EH (cell line): ENCODE results near the gene ANKHD1.

Experiments used
- DNase-seq: peaks from one replicate; pipeline ENCODE4 v3.0.0-alpha.2; 2015; ENCODE audit warnings: low read depth

Gene ANKHD1

DNA sequence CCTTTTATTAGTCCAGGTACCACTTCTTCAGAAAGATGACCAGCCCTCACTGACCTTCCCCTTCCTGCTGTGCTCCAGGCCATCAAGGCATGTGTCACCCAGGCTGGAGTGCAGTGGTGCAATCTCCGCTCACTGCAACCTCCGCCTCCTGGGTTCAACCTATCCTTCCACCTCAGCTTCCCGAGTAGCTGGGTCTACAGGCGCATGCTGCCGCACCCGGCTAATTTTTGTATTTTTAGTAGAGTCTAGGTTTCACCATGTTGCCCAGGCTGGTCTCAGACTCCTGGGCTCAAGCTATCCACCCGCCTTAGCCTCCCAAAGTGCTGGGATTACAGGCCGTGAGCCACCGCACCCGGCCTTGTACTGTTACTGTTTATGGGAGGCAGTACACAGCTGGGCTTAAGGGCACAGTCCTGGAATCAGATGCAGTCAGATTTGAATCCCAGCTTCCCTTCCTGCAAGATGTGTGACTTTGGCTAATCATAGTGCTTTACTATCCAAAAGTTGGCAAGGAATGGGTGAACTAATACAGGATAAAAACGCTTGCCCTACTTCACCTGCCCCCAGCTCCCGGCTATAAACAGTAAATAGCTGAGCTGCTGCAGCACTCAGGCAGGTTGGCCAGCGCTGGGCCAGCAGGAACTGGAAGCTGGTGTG lies 145.3 kb downstream of the ANKHD1 start:
- no peak for DNase-seq

DNA sequence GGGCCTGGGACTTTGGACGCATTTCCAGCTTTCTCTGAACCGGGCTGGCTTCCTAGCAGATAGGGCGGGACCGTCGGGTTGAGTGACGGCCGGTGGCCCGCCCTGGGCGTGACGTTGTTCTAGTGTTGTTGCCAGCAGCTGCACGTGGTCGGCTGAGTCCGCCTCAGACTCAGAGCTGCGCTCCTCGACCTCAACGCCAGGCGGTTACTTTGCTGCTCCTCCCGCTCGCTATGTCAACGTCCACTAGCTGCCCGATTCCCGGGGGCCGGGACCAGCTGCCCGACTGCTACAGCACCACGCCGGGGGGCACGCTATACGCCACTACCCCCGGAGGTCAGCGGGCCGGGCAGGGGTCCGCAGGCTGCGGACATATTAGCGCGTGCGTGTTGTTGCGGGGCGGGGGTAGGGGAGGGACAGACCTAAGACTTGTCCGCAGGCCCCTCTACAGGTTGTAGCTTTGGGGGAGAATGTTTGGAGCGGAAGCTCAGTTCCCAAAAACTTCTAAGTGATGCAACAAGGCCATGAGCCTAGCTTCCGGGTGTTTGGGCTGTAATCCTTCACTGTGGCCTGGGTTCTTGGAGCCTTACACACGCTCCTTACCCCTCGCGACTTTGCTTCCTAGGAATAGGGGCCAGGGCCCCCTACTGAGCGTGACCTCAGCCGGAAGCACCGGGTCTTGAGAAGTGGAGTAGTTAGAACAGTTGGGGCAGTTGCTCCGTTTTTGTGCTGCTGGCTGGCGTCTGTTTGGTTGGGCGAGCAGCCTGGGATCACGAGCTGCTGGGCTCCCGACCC lies 146.1 kb downstream of the ANKHD1 start, which contains the start of gene EIF4EBP3:
Gene EIF4EBP3, plus strand, starts transcription at position 155 of the 792 bp plus-strand sequence. Its CDS starts 76 bp downstream, at position 231.
- DNase-seq, result peak; percentile 96

DNA sequence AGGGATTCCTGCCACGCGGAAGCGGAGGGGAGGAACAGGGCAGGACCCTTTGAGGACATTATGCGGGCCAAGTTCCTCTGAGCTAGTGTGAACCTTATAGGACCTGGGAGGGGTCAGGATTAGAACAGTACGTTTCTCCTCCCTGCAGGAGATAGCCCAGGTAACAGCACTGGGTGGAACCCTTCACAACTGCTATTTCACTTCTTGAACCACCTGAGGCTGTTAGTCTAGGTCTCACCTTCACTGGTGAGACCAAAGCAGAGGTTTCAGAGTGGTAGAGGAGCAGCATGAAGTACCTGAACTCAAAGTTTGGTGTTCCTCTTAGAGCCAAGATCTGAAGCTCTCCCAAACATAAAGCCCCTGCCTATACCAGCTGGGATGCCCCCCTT lies 146.7 kb downstream of the ANKHD1 start:
- DNase-seq, result no peak

DNA sequence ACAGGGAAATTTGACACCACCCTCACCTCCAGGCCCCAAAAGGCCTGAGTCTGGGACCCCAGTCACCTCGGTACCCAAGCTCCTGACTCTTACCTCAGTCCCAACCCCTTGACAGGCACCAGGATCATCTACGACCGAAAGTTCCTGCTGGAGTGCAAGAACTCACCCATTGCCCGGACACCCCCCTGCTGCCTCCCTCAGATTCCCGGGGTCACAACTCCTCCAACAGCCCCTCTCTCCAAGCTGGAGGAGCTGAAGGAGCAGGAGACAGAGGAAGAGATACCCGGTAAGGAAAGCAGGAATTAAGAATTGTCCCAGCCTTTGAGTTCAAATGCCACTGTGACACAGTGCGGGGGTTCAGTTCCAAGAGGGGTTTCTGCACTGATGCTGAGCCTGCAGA lies 147.2 kb downstream of the ANKHD1 start:
- DNase-seq, result no peak

DNA sequence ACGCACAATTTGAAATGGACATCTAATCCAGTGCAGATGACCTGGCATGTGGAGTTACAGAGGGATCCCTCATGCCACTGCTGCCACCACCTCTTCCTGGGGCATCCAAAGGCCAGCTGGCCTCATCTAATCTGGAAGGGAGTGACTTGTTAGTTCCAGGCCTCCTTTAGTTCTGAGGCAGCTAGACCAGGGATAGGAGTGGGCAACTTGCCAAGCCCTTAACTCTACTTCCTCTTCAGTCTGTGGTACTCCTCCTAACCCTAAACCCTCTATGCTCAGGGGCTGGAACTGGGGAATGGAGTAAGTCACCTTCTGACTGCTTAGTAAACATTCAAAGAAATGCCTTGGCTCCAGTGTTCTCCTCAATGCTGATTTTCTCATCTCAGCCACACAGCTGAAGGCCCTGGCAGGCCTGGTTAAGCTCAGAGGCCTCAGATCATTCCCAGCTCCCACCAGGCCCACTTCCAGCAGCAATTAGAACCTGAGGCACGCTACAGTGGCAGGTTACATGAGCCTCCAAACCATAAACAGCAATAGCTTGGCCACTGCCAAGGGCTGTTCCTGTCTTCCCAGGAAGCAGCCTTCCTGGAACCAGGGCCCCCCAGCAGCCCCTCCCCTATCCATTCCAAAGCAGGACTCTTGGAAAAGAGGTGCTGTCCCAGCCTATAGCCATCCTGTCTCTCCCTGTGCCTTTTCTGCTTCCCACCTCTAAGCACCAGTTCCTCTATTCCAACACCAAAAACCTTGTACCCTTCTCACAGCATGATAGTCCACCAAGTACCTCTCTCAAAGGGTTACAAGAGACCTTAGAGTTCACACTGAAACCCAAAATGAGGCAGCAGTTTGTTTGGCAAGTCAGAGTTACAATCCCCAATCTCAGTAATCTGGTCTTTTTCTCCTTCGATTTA lies 147.9 kb downstream of the ANKHD1 start:
- DNase-seq, result peak; percentile 50

DNA sequence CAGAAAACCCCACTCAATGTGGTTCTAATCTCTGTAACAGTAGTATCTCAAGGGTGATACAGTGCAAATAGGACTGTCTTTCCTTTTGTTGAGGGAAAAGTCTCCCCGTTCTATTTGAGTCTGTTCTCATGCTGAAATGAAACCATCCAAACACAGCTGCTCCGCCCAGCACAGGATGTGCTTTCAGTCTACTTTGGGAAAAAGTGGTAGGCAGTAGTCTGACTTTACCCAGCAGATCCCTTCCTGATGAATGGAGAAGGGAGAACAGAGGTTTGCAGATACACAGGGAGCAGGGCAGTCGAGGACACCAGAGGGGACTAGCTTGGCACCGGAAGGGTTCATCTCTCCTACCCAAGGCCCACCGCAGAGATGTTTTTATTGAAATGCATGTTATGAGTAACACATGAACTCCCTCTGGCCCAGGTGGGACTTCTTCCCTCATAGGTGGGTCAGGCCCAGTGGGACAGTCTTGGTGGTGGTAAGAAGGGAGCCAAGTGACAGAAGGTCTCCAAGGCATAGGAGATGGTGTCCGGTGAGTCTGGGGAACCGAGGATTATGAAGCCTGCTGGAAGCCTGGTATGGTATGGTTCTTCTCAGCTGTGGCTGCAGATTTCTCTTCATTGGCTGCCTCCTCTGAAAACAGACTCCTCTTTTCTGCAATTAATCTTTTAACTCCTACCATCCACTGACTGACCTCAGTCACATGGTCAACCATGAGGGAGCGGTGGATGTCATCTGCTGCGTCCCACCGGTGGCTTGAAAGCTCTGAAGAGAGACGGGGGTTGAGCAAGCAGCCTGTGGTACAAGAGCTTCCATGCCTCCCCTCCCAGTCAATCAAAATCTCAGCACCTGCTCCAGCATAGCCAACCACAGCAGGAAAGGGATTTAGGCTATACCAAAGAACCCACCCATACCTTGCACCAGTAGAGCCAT lies 148.8 kb downstream of the ANKHD1 start:
- no peak for DNase-seq

DNA sequence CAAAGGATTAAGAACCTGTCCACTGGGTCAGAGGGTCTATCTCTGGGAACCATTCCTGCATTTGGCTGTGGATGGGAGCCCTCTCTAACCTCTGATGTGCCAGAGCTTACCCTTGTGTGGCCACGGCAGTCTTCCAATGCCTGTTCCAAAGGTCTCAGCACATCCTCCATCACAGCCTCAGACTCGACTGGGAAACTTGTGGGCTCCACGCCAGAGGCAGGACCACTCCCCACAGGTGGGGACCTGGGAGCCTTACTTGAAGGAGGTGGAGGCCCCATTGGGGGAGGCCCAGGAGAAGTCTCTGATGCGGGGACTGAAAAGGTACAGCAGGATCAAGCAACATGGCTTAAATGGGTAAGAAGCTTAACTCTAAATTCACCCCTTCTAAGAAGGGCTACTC lies 150.2 kb downstream of the ANKHD1 start:
- no peak for DNase-seq

DNA sequence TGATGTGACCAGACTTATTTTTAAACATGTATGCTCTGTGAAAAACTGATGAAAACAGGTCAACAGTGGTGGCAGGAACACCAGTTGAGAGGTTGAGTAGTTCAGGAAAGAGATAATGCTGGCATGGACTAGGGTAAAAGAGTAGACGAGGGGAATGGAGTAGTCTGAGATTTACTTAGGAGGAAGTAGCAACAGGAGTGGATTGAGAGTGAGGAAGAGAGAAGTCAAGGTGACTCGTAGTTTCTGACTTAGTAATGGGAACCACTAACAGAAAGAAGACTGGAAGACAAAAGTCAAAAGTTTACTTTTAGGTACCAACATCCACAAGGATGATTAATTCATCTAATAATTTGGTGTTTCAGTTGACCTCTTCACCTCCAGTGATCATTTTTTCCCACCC lies 152.0 kb downstream of the ANKHD1 start:
- no peak for DNase-seq

DNA sequence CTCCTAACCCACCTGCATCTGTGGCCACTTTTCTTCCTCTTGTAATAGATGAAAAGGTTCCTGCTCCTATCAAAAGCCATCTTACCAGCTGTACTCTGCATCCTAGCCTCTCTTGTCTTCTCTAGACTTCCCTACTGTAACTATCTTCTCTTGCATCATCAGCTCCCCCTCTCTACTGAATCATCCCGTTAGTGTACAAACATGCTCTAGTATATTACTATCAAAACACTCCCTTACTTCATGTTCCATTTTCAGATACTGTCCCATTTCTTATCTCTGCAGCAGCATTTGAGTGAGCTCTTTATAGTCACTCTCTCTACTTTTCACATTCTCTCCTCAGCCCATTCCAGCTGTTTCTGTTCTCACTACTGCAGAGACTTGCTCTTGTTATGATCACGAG lies 152.8 kb downstream of the ANKHD1 start:
- DNase-seq, result peak; percentile 72

DNA sequence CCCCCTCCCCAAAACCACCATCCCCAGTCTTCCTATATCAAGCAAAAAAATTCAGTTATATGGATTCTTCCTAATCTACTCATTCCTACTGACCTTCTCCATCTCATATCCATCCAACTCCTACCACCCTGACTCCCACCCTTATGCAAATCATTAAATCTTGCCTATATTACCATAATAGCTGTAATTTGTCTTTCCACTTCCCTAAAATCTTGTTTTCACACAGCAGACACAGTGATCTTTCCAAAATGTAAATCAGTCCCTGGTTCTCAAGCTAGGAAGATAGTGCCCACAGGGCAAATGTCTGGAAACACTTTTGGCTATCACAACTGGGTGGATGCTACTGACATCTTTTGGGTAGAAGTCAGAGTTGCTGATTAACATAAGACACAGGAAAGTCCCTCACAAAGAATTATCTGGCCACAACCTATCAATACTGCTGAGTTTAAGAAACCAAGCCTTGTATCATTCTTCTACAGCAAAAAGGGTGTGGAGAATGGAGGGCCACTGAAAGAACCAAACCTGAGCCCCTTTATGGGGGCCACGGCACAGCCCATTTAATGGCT lies 154.2 kb downstream of the ANKHD1 start:
- DNase-seq, result no peak

DNA sequence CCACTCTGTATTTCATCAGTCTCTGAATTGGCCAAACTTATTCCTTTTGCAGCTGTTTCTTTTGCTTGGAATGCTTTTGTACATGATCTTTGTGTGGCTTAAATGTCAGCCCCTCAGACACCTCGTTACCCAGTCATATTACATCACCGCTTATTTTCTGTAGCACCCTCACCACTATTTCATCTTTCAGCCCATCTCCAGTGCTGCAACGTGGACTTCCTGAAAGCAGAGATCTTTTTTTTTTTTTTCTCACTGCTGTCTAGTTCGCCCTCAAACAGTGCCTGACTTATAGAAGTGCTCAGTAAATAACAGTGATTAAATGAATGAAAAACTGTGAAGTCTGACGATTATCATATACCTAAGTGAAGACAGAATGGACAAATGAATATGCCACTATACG lies 154.8 kb downstream of the ANKHD1 start:
- peak; percentile 41 for DNase-seq

DNA sequence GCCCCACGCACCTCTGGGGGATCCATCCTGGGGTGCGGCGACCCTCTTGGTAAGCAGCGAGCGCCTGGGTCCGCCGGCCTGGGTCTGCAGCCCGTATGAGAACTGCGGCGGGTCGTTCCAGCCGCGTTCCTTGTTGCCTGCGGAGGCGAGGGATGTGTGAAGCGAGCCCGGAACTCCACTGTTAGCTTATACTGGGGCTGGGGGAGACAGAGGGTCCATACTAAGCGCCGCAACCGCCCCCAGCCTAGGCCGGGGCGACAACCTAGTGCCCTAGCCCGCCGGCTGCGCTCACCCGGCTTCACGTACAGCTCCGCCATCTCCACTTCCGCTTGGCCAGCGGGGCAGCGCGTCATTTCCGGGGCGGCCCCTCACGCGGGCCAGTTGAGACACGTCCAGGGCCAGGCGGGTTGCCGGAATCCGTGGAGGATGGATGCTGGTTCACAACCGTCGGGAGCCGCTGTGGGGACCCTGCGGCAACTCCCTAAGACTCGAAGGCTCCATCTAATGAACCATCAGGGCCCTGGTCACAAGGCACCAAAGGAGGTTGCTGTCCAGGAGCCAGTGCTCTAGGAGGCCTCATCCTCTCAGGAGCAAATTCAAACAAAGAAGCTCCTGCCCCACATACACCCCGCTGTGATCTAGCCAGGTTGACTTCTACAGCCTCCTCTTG lies 155.6 kb downstream of the ANKHD1 start, which contains the start of gene SRA1:
Gene SRA1, minus strand, starts transcription at position 338 of the 670 bp plus-strand sequence. Its CDS starts 21 bp downstream, at position 317.
- peak; percentile 90 for DNase-seq

DNA sequence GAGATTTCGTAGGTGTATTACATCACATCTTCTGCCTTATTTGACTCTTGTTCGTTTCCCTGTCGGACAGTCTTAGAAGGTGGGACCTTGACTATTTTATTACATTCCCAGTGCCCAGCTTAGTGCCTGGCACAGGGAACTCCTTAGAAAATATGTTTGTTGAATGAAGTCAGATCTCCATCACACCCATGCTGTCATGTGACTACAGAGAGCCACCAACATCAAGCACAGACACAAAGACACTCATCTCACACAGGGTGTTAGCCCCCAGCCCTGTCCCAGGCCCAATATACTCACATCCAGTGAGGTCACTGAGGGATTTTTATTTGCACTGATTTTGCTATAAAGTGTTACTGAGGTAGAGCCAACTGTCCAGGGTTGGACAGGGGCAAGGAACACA lies 156.3 kb downstream of the ANKHD1 start:
- no peak for DNase-seq

DNA sequence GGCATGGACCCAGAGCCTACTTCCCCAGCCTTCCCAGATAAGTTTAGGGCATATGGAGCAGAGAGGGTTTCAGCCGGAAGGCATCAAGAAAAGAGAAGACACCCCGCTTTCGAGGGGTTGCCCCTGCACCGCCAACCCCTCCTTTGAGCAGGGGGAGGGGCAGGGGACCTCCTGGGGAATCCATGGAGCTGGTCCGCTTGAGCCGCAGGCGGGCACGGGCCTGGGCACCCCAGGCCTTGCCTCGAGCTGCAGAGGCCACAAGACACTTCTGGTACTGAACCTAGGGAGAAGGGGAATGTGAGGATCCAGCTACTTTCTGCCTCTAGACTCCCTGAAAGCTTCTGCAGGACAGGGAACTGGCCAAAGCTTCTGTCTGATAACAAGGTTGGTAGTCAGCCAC lies 156.9 kb downstream of the ANKHD1 start:
- DNase-seq, result no peak

DNA sequence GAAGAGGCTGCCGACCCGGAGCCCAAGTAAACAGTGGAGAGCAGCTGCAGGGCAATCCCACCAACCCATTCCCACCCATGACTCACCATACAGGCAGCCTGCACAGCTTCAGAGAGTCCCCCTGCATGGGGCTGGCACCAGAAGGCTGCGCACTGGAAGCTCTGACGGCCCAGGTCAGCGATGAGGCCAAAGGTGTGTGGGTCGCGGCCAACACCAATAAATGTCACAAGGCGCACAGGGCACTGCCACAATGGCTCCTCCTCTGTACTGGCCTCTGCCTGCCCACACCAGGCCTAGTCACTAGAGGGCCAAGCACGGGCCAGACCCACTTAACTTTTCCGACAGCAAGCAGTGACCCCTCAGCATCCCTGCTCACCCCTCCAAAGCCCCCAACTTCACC lies 158.6 kb downstream of the ANKHD1 start:
- no peak for DNase-seq

DNA sequence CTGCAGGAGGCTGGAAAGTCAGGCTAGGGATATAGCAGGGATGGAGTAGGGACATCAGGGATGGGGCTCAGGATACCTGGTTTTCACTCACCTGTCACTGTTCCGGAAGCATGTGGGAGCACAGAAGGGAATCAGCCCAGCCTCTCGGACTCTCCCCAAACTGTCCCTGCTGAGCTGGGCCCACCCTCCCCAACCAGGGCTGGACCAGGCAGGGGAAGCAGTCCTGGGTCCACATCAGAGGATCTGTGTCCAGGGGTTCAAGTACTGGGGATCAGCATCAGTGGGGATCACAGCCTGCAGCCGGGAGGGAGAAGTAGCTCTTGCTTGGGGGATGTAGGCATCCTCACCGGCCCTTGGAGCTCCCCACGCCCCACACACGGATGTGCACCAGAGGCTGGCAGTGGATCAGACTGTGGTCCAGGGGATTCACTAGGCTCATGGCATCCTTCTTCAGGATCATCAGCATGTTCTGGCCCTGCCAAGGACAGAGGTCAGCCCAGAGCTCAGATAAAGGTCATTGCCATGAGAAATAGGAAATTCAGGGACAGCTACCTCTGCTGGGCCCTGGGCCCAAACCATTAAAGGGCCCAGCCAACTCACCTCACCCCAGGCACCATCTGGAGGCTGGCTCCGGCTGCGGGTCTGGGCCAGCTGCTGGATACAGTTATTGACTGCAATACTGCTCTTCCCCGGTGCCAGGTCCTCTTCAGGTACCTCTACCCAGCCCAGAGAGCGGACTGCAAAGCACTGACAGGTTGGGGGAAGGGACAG lies 160.3 kb downstream of the ANKHD1 start:
- DNase-seq, result no peak

DNA sequence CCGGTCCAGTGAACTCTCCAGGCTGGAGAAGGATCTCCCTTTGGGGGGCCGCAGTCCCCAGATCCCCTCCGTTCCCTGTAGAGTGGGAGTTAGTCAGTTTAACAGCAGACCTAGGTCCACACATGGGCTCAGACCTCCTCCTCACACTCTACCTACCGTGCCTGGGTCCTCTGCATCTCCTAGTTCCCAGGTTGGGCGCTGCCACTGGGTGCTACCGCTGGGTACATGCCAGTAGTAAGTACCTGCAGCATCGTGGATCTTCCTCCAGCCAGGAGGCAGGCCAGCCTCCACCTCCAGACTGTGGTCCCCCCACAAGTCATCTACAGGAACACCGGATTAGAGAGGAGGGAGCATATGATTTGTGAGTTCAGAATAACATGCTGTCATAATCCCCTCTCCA lies 162.0 kb downstream of the ANKHD1 start:
- no peak for DNase-seq

DNA sequence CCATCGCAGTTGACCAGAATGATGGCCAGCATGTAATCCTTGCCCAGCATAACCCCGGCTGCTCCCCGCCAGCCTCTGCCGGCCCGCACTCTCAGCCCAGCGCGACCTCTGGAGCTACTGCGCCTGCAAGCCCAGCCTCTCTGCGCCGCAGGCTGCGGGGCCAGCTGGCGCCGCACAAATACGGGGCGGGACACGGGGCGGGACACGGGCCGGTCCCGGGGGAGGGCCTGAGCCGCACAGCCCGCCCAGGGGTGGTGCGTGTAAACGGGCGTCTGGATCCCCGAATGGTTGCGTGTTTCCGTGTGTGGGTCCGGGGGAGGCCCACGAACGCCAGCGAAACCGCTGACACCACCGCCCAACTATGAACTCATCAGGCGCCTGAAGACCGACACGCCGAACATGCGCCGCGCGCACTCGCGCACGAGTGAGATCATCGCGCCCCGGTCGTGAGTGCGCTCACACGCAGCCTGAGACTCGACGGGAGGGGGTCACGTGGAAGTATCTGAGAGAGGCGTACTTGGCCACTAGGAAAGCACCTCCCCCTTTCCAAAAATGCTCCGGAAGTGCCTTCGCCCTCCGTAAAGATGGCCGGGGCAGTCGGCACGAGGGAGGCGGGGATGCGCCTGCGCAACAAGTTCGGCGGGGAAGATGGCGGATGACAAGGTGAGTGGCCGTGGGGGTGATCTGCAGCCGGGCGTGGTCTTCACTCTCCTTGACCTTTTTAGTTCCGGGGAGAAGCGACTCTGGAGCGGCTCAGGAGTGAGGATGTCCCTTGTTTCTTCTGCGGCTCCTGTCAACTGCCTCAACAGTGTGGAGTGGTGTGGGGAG lies 162.8 kb downstream of the ANKHD1 start, which contains the start of the genes APBB3 and SLC35A4:
Gene APBB3, minus strand, starts transcription at position 403 of the 828 bp plus-strand sequence. Its CDS starts 353 bp downstream, at position 50.
Gene SLC35A4, plus strand, starts transcription at position 633 of the 828 bp plus-strand sequence. CDS start 2,342 bp downstream, outside the sequence.
- DNase-seq, result peak; percentile 99
